Fibroblast of pulmonary artery (primary cell): ENCODE data around the gene SLC5A12.

Experiments
- DNase-seq: peaks from one replicate; pipeline ENCODE4 v3.0.0-alpha.2; 2010; ENCODE audit warnings: low read depth
- H3K4me3 ChIP-seq: replicated peaks from 2 replicates; pipeline ENCODE4 v1.5.1; 2011; ENCODE audit warnings: low read depth, mild to moderate bottlenecking, control low read depth, low read length, moderate library complexity
- TF ChIP-seq, protein P1 (sequence below): IDR thresholded peaks from 2 replicates; pipeline ENCODE4 v1.5.1; 2011; ENCODE audit warnings: mild to moderate bottlenecking, control low read depth, low read length, inconsistent platforms; ENCODE audit errors: missing control alignments

The SLC5A12 gene

DNA sequence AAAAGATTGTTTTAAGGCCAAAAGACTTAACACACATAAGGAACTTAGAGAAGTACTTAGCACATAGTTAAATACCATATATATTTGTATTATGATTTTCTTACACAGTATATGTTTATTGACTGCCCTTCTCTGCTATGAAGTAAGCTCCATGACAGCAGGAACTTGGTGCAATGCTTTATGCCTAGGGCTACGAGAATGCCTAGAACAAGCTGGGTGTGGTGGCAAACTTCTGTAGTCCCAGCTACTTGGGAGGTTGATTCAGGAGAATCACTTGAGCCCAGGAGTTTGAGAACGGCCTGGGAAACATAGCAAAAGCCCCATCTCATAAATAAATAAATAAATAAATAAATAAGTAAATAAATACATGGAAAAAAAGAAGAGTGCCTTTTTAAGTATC lies 1.9 kb downstream of the SLC5A12 start:
- no peak overlapping the region for H3K4me3 ChIP-seq
- DNase-seq: no peak
- TF ChIP-seq, protein P1, sequence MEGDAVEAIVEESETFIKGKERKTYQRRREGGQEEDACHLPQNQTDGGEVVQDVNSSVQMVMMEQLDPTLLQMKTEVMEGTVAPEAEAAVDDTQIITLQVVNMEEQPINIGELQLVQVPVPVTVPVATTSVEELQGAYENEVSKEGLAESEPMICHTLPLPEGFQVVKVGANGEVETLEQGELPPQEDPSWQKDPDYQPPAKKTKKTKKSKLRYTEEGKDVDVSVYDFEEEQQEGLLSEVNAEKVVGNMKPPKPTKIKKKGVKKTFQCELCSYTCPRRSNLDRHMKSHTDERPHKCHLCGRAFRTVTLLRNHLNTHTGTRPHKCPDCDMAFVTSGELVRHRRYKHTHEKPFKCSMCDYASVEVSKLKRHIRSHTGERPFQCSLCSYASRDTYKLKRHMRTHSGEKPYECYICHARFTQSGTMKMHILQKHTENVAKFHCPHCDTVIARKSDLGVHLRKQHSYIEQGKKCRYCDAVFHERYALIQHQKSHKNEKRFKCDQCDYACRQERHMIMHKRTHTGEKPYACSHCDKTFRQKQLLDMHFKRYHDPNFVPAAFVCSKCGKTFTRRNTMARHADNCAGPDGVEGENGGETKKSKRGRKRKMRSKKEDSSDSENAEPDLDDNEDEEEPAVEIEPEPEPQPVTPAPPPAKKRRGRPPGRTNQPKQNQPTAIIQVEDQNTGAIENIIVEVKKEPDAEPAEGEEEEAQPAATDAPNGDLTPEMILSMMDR: no peak

- TF ChIP-seq, protein P1: no peak
- no peak overlapping the region for H3K4me3 ChIP-seq
- no peak for DNase-seq
These were observed 2.4 kb downstream of the SLC5A12 start for GRCh38 chr11:26719289-26719973.

GRCh38 chr11:26717771-26718170 lies 4.1 kb downstream of the SLC5A12 start:
- DNase-seq: no peak
- H3K4me3 ChIP-seq: no peak overlapping the region
- TF ChIP-seq, protein P1: no peak

DNA sequence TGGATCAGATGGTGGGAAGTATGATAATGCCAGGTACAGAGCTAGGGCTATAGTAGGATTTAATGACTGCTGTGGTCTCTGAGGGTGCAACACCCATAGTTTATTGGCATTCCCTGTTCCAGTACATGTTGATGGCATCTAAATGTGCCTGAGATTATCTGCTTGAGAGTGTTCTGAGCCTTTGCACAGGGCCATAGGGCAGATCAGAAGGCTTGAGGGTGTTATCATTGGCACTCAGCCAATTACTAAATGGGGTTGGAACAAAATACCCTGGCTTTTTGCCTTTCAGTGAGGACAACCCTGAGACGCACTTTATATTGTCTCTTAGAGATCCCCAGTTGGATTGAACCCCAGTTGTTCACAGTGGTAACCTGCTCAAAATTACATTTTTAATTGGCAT lies 6.7 kb downstream of the SLC5A12 start:
- DNase-seq: no peak
- no peak overlapping the region for H3K4me3 ChIP-seq
- TF ChIP-seq, protein P1: no peak

DNA sequence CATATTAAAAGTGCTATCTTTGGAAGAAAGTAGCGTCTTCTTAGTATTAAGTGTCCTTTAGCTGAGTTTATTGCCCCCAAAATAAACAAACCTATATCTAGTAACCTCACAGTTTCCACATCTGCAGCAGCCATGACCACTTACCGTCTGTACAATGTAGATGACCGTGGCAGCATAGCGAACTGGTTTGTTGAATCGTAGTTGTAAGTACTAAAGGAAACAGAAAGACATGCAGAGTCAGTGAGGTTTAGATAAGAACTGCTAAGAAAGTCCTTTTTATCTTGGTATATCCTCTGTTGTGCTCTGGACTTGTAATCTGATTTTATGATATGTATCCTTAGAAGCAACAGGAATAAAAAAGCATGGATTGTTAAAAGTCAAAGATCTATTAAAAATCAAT lies 9.4 kb downstream of the SLC5A12 start:
- no peak overlapping the region for H3K4me3 ChIP-seq
- DNase-seq: no peak
- TF ChIP-seq, protein P1: no peak

DNA sequence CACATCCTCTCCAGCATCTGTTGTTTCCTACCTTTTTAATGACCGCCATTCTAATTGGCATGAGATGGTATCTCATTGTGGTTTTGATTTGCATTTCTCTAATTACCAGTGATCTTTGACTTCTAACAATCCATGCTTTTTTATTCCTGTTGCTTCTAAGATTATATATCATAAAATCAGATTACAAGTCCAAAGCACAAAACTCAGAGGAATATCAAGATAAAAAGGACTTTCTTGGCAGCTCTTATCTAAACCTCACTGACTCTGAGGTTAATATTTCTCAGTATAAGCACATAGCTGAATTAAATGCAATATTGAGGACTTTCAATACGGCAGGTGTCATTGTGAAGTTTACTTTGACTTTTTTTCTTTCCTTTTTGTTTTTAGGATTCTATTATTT lies 11.4 kb downstream of the SLC5A12 start:
- TF ChIP-seq, protein P1: no peak
- no peak overlapping the region for H3K4me3 ChIP-seq

More for the DNA sequence above, 11.4 kb downstream of the SLC5A12 start:
- DNase-seq: no peak
